NCI-H446 (cell line): ENCODE measurements around the gene MRPS34.
"Not testable (repeated sequence)": the region's sequence is repeated elsewhere in the genome, so short reads cannot be mapped to it uniquely, and the experiment has no call there.

ENCODE experiments used
- DNase-seq, 2 experiments: peaks; one replicate each; lab custom pipeline; 2025; lab: John Stamatoyannopoulos, UW

The MRPS34 gene

GRCh38 chr16:1749152-1750117 is 23.5 kb downstream of the MRPS34 start:
- no peak for DNase-seq

DNA sequence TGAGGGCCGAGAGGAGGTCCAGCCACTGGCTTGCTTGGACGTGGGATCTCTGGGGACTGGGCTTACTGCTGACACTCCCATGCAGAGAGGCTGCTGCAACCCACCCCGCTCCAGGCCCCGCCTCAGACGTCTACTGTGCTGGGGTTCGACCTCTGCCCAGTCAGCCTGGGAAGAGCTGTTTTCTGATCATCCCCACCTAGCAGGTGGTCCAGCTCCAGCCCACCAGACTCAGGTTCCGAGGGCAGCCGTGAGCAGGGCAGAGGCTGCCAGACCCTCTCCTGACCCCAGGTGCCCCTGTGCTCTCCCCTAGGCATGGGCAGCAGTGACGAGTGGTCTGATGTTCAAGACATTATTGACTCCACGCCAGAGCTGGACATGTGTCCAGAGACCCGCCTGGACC is 25.0 kb downstream of the MRPS34 start:
- DNase-seq = no peak

DNA sequence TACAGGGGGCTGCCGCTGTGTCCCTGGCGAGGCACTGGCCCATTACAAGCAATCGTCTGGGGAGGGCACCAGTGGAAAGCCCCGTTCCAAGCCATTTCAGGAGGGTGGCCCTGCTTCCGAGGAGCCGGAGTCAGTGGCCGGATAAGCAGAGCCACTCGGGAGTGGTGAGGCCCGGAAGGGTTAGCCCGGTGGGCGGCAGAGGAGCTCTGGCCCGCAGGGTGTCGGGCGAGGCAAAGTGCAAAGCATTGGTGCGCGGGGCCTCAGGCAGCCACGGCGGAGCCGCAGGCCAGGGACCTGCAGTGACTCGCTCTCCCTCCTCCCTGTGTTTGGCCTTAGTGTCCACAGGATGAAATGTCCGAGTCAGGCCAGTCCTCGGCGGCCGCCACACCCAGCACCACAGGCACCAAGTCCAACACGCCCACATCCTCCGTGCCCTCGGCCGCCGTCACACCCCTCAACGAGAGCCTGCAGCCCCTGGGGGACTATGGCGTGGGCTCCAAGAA is 26.2 kb downstream of the MRPS34 start:
- DNase-seq = no peak

- DNase-seq = no peak
These were observed 26.8 kb downstream of the MRPS34 start for GRCh38 chr16:1745900-1746692.

- no peak for DNase-seq
These were observed 27.6 kb downstream of the MRPS34 start for GRCh38 chr16:1745181-1745899.

- DNase-seq = no peak
These were observed 28.5 kb downstream of the MRPS34 start for GRCh38 chr16:1744338-1744840.

DNA sequence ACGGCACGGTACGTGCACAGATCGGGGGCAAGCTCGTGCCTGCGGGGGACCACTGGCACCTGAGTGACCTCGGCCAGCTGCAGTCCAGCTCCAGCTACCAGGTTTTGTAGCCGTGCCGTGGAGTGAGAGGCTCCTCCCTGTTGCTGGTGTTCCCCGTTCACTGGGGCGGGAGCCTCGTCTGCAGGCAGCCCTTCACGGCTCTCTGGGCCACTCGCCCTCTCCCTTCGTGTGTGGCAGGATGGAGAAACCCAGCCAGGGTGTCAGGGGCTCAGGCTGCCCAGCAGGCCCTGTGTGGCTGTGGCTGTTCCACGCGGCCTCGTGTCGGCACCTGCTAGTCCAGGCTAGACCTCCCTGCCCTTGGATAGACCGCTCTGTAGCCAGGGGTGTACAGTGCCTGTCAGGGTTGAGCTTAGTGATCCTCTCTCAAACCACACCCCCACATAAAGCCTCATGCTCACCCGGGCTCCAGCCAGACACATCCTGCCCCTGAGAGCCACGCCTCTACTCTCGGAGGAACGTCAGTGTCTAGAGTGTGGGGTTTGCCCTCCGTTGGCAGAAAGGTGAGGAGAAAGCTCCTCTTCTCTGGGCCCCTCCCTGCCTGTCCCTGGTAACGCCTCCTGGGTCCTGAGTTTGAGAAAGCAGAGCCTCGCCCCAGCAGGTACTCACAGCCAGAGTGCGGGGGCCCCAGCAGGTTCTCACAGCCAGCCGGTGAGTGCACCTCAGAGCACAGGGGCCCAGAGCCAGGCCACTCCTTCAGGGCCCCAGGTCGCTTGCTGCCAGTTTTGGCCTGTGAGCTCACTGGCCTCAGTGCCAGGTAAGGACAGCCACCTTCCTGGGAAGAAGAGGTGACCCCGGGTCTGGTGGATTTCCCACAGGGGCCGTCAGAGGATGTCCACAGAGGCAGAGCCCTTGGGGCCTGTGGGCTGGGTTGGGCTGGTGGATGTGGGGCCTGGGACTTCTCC is 29.3 kb downstream of the MRPS34 start:
- no peak for DNase-seq

DNA sequence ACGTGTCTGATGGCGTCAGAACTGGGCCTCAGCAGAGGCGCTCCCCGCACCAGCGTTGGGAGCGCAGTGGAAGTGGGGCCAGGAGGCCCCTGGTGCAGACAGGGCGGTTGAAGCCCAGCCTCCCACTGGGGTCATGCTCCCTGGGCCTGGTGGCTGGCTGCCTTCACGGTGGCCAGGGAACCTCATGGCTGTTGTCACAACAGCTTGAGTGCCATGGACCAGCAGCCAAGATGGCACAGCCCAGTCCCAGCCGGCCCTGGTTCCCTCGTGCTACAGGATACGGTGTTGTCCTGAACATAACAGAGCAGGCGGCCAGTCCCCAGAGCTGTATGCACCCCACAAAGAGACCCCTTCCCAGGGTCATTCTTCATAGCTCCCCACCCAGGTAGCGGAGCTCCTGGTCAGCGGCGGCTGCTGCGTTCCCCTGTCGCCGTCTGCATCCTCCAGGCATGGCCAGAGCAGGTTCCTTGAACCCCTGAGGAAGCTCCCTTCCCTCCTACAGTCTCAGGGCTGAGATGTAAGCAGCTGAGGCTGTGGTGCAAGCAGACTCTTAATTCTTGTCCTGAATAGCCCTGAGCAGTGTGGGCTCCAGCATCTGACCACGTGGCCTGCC is 31.3 kb downstream of the MRPS34 start:
- DNase-seq = no peak

DNA sequence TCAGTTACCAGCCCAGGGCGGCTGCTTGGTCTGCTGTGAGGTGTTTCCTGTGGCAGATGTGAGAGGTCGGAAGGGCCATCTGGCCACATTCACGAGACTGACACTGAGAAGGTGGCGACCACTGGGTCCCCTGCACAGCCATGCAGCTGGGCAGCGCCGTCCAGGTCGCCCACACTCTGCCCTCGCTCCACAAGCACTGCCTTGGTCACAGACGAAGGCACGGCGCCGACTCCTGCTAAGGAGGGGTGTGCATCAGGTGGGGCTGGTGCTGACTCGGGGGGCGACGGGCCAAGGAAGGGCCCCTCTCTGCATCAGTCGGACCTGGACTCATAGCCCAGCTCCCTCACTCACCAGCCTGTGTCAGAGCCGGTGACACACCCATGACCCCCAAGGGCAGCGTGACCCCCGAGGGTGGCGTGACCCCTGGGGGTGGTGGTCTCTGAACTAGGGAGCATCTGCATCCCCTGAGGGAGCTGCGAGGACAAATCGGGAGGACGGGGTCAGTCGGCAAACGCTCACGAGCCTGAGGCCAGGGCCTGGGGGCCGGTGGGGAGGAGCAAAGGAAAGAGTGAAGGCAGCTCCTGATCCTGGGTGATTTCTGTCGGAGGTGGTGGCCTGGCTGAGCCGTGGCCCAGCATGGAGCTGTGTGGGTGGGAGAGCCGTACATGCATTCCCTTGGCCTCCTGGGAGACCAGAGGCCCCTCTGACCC is 32.0 kb downstream of the MRPS34 start:
- no peak for DNase-seq

DNA sequence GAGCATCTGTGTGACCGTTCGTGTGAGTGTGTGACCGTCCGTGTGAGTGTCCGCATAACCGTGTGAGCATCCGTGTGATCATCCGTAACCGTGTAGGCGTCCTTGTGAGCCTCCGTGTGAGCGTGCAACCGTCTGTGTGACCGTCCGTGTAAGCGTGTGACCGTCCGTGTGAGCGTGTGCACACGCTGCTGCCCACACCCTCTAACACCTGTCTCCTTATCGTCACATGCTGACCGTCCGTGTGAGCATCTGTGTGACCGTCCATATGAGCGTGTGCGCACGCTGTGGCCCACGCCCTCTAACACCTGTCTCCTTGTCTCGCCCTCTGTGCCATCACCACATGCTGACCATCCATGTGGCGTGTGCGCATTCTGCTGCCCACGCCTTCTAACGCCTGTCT is 32.7 kb downstream of the MRPS34 start:
- no peak for DNase-seq

DNA sequence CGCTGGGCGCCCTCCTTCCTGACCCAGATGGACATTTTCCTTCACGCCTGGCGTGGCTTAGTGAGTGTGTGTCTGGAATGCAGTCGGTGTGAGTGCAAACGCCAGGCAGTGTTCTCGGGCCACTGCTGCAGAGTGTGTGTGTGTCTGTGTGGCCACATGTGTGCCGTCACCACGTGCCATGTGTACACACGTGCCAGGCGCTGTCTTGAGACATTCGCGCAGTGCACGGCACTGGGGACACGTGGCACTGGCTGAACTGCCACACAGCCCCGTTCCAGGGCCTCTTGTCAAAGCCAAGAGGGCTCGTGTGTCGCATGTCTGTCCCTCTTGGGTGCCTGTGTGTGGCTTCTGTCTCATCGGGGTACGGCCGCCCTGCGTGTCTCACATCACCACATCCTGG is 38.1 kb downstream of the MRPS34 start:
- no peak for DNase-seq

- DNase-seq = no peak
These were observed 38.8 kb downstream of the MRPS34 start for GRCh38 chr16:1734123-1734522.

GRCh38 chr16:1732551-1732987 is 40.4 kb downstream of the MRPS34 start:
- not testable (repeated sequence) for DNase-seq

- DNase-seq = no peak
These were observed 40.9 kb downstream of the MRPS34 start for GRCh38 chr16:1732071-1732470.

GRCh38 chr16:1731603-1732002 is 41.3 kb downstream of the MRPS34 start:
- no peak for DNase-seq

DNA sequence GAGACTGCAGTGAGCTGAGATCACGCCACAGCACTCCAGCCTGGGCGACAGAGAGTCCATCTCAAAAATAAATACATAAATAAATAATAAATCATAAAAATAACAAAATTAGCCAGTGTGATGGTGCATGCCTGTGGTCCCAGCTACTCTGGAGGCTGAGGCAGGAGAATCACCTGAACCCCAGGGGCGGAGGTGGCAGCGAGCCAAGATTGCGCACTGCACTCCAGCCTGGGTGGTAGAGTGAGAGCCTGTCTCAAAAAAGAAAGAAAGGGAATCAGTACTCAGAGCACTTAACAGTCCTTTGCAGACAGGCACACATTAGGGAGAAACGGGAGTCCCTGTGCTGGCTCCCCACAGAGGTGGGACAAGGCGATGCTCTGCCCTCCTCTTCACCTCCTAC is 41.9 kb downstream of the MRPS34 start:
- DNase-seq = no peak

DNA sequence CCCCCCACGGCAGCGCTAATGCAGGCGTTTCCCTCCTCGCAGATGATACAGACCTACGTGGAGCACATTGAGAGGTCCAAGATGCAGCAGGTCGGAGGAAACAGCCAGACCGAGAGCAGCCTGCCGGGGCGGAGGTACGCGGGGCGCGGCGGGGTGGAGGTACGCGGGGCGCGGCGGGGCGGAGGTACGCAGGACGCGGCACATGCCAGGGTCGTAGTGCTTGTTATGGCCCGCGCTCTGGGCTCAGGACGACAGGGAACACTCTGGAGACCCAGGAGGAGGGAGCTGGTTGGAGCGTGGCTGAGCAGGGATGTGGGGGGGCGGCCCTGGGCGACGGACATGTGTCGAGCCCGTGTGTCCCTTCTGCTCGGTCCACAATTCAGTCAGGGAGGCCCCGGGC is 43.5 kb downstream of the MRPS34 start:
- no peak for DNase-seq

GRCh38 chr16:1729026-1729425 is 43.9 kb downstream of the MRPS34 start:
- no peak for DNase-seq
